Measurements from ENCODE around the gene TECPR1. TPM values are rescaled to one million over a fixed set of nuclear protein-coding genes. Genes with fewer than 3 reads are reported as not detected.

The TECPR1 gene
- total RNA-seq, 2 experiments from 2014 or later: 23.2 to 36.4 TPM

GRCh38 chr7:98280296-98280695 is 28.3 kb upstream of the TECPR1 start:
- no peaks in the 10 kb centered on the region for H3K9me2 ChIP-seq (ENCODE audit: insufficient read depth, low read length)
- peak overlapping the region; percentile 100 for H3K4me2 ChIP-seq (ENCODE audit: low read length)
- H2AFZ ChIP-seq (ENCODE audit: low read length): peak overlapping the region; percentile 98; the same call in 1 of the 2 replicates
- H3K27ac ChIP-seq (ENCODE audit: low read depth, low read length, poor library complexity, severe bottlenecking): peak overlapping the region; percentile 57
- BruUV-seq (replicated peaks): no TSS peak
- no peaks in the 10 kb centered on the region; the same call in 1 of the 2 replicates for H4K20me1 ChIP-seq (ENCODE audit: insufficient read depth, low read length)
- TF ChIP-seq CTCF (conservative IDR thresholded peaks at IDR 0.05; ENCODE audit: low read length) (no peak), EZH2phosphoT487 (IDR thresholded peaks at IDR 0.05; ENCODE audit: borderline replicate concordance, low read depth, low read length) (no peak)
- peaks cover 21% of the 10 kb centered on the region for H3K4me1 ChIP-seq (ENCODE audit: insufficient read depth, low read length, poor library complexity, severe bottlenecking)
- H3K9me3 ChIP-seq (ENCODE audit: low read length): no peaks in the 10 kb centered on the region
- ChIA-PET CTCF (ENCODE audit: unreplicated experiment) (no interaction called here), POLR2A (interaction anchor here (0.6 to 1.0 kb wide), 6 partner anchors 12 to 1674 kb away, joined by 3 to 5 read pairs (median 3); no protein-coding TSS in a partner anchor)
- H3K79me2 ChIP-seq (ENCODE audit: insufficient read depth, low read depth, low read length): no peaks in the 10 kb centered on the region
- no peaks in the 10 kb centered on the region for H3K36me3 ChIP-seq (ENCODE audit: insufficient read depth, low read length)
- intact Hi-C loops (cut with micrococcal nuclease; ENCODE audit: unreplicated experiment): loop anchor here (5.0 kb wide), 1 partner anchor 173 kb away; the partner anchor contains the start of gene LMTK2
- DNase-seq (ENCODE audit: low spot score): no peak
- H3K4me3 ChIP-seq (ENCODE audit: low read depth, low read length, poor library complexity, severe bottlenecking): peak overlapping the region; percentile 73

- CTCF ChIA-PET (ENCODE audit: unreplicated experiment): no interaction called here
- no peak for TF ChIP-seq CTCF (conservative IDR thresholded peaks at IDR 0.05; ENCODE audit: low read length)
- no peak for TF ChIP-seq EZH2phosphoT487 (IDR thresholded peaks at IDR 0.05; ENCODE audit: borderline replicate concordance, low read depth, low read length)
- intact Hi-C loops (cut with micrococcal nuclease; ENCODE audit: unreplicated experiment): no loop called here
- POLR2A ChIA-PET: interaction anchor here (0.6 kb wide), 1 partner anchor 13 kb away, joined by 9 read pairs; no protein-coding TSS in a partner anchor
- no peak overlapping the region for H3K4me3 ChIP-seq (ENCODE audit: low read depth, low read length, poor library complexity, severe bottlenecking)
- no peaks in the 10 kb centered on the region for H3K79me2 ChIP-seq (ENCODE audit: insufficient read depth, low read depth, low read length)
- no peak for DNase-seq (ENCODE audit: low spot score)
- H3K9me3 ChIP-seq (ENCODE audit: low read length): no peaks in the 10 kb centered on the region
- H2AFZ ChIP-seq (ENCODE audit: low read length): no peak overlapping the region
- H3K4me1 ChIP-seq (ENCODE audit: insufficient read depth, low read length, poor library complexity, severe bottlenecking): peaks cover 21% of the 10 kb centered on the region
- H3K27ac ChIP-seq (ENCODE audit: low read depth, low read length, poor library complexity, severe bottlenecking): no peak overlapping the region
- no peak overlapping the region for H3K4me2 ChIP-seq (ENCODE audit: low read length)
- no peaks in the 10 kb centered on the region for H3K36me3 ChIP-seq (ENCODE audit: insufficient read depth, low read length)
- H4K20me1 ChIP-seq (ENCODE audit: insufficient read depth, low read length): no peaks in the 10 kb centered on the region; the same call in 1 of the 2 replicates
- no TSS peak for BruUV-seq (replicated peaks)
- H3K9me2 ChIP-seq (ENCODE audit: insufficient read depth, low read length): no peaks in the 10 kb centered on the region
Observed at GRCh38 chr7:98278936-98279335, 26.9 kb upstream of the TECPR1 start.

DNA sequence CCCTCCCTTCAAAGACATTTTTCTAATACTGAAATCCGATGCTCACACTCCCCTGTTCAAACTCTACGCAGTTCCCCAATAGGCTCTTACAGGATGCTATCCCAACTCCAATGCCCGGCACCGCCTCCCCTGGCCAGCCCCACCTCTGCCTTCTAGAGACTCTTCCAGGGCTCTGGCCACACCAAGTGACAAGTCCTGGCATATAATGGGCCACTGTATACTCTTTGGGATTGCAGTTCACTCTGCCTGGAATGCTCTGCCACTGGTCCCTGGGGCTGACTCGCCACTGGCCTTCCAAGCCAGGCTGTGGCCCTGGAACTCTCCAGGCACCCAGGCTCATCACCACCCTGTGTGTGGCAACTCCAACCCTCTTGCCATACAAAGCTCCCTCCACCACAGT is 26.4 kb upstream of the TECPR1 start:
- no peak overlapping the region for H3K4me2 ChIP-seq (ENCODE audit: low read length)
- POLR2A ChIA-PET: interaction anchor here (0.6 kb wide), 1 partner anchor 26 kb away, joined by 3 read pairs; no protein-coding TSS in a partner anchor
- no peaks in the 10 kb centered on the region for H3K79me2 ChIP-seq (ENCODE audit: insufficient read depth, low read depth, low read length)
- TF ChIP-seq EZH2phosphoT487 (IDR thresholded peaks at IDR 0.05; ENCODE audit: borderline replicate concordance, low read depth, low read length): no peak
- TF ChIP-seq CTCF (conservative IDR thresholded peaks at IDR 0.05; ENCODE audit: low read length): no peak
- CTCF ChIA-PET (ENCODE audit: unreplicated experiment): no interaction called here
- BruUV-seq (replicated peaks): no TSS peak
- no peaks in the 10 kb centered on the region for H3K9me3 ChIP-seq (ENCODE audit: low read length)
- no peaks in the 10 kb centered on the region for H3K36me3 ChIP-seq (ENCODE audit: insufficient read depth, low read length)
- H3K9me2 ChIP-seq (ENCODE audit: insufficient read depth, low read length): no peaks in the 10 kb centered on the region
- H4K20me1 ChIP-seq (ENCODE audit: insufficient read depth, low read length): no peaks in the 10 kb centered on the region; the same call in 1 of the 2 replicates
- intact Hi-C loops (cut with micrococcal nuclease; ENCODE audit: unreplicated experiment): no loop called here
- no peak overlapping the region for H3K4me3 ChIP-seq (ENCODE audit: low read depth, low read length, poor library complexity, severe bottlenecking)
- no peak overlapping the region for H2AFZ ChIP-seq (ENCODE audit: low read length)
- H3K27ac ChIP-seq (ENCODE audit: low read depth, low read length, poor library complexity, severe bottlenecking): no peak overlapping the region
- DNase-seq (ENCODE audit: low spot score): no peak
- H3K4me1 ChIP-seq (ENCODE audit: insufficient read depth, low read length, poor library complexity, severe bottlenecking): peaks cover 21% of the 10 kb centered on the region
